ENCODE measurements around the gene REXO1. TPM values are rescaled to one million over a fixed set of nuclear protein-coding genes. Genes with fewer than 3 reads are reported as not detected.

The REXO1 gene
- total and polyA plus RNA-seq, 2 of the 8 experiments (the other 6 are each of a cell fraction or from before 2014, with no cell fraction given): 42.4 to 44.3 TPM

GRCh38 chr19:1765904-1766799 is 82.1 kb downstream of the REXO1 start (continued):
- no peak for TF ChIP-seq CTCF (IDR thresholded peaks at IDR 0.05; ENCODE audit: control extremely low read depth in 1 of 3, insufficient read depth in 1 of 3, low read depth in 1 of 3, low read length in 3 of 3)
- no peak for TF ChIP-seq CHD1 (IDR thresholded peaks at IDR 0.05; ENCODE audit: low read depth, low read length)
- no peak for TF ChIP-seq JUND (IDR thresholded peaks at IDR 0.05; ENCODE audit: low read length)
- peak; percentile 97 for TF ChIP-seq SUZ12 (IDR thresholded peaks at IDR 0.05; ENCODE audit: low read length)
- no peak for TF ChIP-seq TEAD4 (IDR thresholded peaks at IDR 0.05; ENCODE audit: low read depth, low read length)
- no peak for TF ChIP-seq ZNF274 (IDR thresholded peaks at IDR 0.05; ENCODE audit: borderline replicate concordance, extremely low read depth, low read length)
- TF ChIP-seq EZH2 (IDR thresholded peaks at IDR 0.05; ENCODE audit: low read depth, low read length, severe bottlenecking): peak; percentile 92
- TF ChIP-seq BCL11A (IDR thresholded peaks at IDR 0.05; ENCODE audit: low read depth in 2 of 2, low read length in 2 of 2): no peak
- no peak for TF ChIP-seq BRCA1 (IDR thresholded peaks at IDR 0.05; ENCODE audit: low read depth, low read length)
- peak; percentile 88 for TF ChIP-seq RNF2 (IDR thresholded peaks at IDR 0.05; ENCODE audit: borderline replicate concordance, low read depth, low read length, missing control alignments, poor library complexity, severe bottlenecking)

MicroRNAs encoded within 50 kb of the gene (microRNA counts, 767-probe panel; counts per million panel counts)
- microRNA hsa-miR-1909-3p: 879 counts per million, percentile 95 among the panel's probes with 10 or more counts

Small RNAs within 50 kb of the gene (microRNA-seq; reads per million reads assigned to microRNA genes)
- 1.4 to 3.7 reads per million in 2 experiments for gene MIR1909 (ENCODE audit: borderline microRNAs expressed in 2 of 2, borderline number of aligned reads in 2 of 2, borderline replicate concordance in 1 of 2)

Other genes with a start within 250 kb of the REXO1 start
- gene UQCR11, start 243.0 kb downstream of the REXO1 start, total RNA-seq (2021; fragmentation: NEBNext Ultra II Directional; extraction: Animal tissue kit (Norgen Biotek cat#: 25700)): 162 and 179 TPM in 2 replicates
- 171 and 209 TPM in 2 replicates for gene UQCR11, start 243.0 kb downstream of the REXO1 start, polyA plus RNA-seq (2011; rRNA removed)
- 340 and 348 TPM in 2 replicates for gene TCF3, start 195.9 kb downstream of the REXO1 start, total RNA-seq (2021; fragmentation: NEBNext Ultra II Directional; extraction: Animal tissue kit (Norgen Biotek cat#: 25700))
- 241 and 471 TPM in 2 replicates for gene TCF3, start 195.9 kb downstream of the REXO1 start, polyA plus RNA-seq (2011; rRNA removed)
- not detected in 2 replicates for gene ONECUT3, start 95.0 kb downstream of the REXO1 start, total RNA-seq (2021; fragmentation: NEBNext Ultra II Directional; extraction: Animal tissue kit (Norgen Biotek cat#: 25700))
- gene ONECUT3, start 95.0 kb downstream of the REXO1 start, polyA plus RNA-seq (2011; rRNA removed): not detected in 2 replicates
- gene ATP8B3, start 36.2 kb downstream of the REXO1 start, total RNA-seq (2021; fragmentation: NEBNext Ultra II Directional; extraction: Animal tissue kit (Norgen Biotek cat#: 25700)): 2.9 and 4.1 TPM in 2 replicates
- 9.3 and 10.0 TPM in 2 replicates for gene ATP8B3, start 36.2 kb downstream of the REXO1 start, polyA plus RNA-seq (2011; rRNA removed)
- 45.9 and 53.2 TPM in 2 replicates for gene KLF16, start 15.1 kb upstream of the REXO1 start, total RNA-seq (2021; fragmentation: NEBNext Ultra II Directional; extraction: Animal tissue kit (Norgen Biotek cat#: 25700))
- 14.3 and 44.7 TPM in 2 replicates for gene KLF16, start 15.1 kb upstream of the REXO1 start, polyA plus RNA-seq (2011; rRNA removed)
- gene ABHD17A, start 37.0 kb upstream of the REXO1 start, total RNA-seq (2021; fragmentation: NEBNext Ultra II Directional; extraction: Animal tissue kit (Norgen Biotek cat#: 25700)): 41.2 and 45.3 TPM in 2 replicates
- gene ABHD17A, start 37.0 kb upstream of the REXO1 start, polyA plus RNA-seq (2011; rRNA removed): 87.4 and 98.0 TPM in 2 replicates
- gene ADAT3, start 56.9 kb upstream of the REXO1 start, total RNA-seq (2021; fragmentation: NEBNext Ultra II Directional; extraction: Animal tissue kit (Norgen Biotek cat#: 25700)): 10.2 and 10.8 TPM in 2 replicates
- gene ADAT3, start 56.9 kb upstream of the REXO1 start, polyA plus RNA-seq (2011; rRNA removed): 5.4 and 9.8 TPM in 2 replicates
- 61.4 and 65.7 TPM in 2 replicates for gene SCAMP4, start 56.9 kb upstream of the REXO1 start, total RNA-seq (2021; fragmentation: NEBNext Ultra II Directional; extraction: Animal tissue kit (Norgen Biotek cat#: 25700))
- gene SCAMP4, start 56.9 kb upstream of the REXO1 start, polyA plus RNA-seq (2011; rRNA removed): 17.1 and 39.6 TPM in 2 replicates
- gene CSNK1G2, start 92.7 kb upstream of the REXO1 start, total RNA-seq (2021; fragmentation: NEBNext Ultra II Directional; extraction: Animal tissue kit (Norgen Biotek cat#: 25700)): 99.5 and 108 TPM in 2 replicates
- 130 and 184 TPM in 2 replicates for gene CSNK1G2, start 92.7 kb upstream of the REXO1 start, polyA plus RNA-seq (2011; rRNA removed)
- 92.3 and 95.3 TPM in 2 replicates for gene BTBD2, start 167.2 kb upstream of the REXO1 start, total RNA-seq (2021; fragmentation: NEBNext Ultra II Directional; extraction: Animal tissue kit (Norgen Biotek cat#: 25700))
- gene BTBD2, start 167.2 kb upstream of the REXO1 start, polyA plus RNA-seq (2011; rRNA removed): 91.7 and 142 TPM in 2 replicates
- 163 and 174 TPM in 2 replicates for gene MKNK2, start 202.8 kb upstream of the REXO1 start, total RNA-seq (2021; fragmentation: NEBNext Ultra II Directional; extraction: Animal tissue kit (Norgen Biotek cat#: 25700))
- 166 and 200 TPM in 2 replicates for gene MKNK2, start 202.8 kb upstream of the REXO1 start, polyA plus RNA-seq (2011; rRNA removed)
- 9.2 and 9.8 TPM in 2 replicates for gene MOB3A, start 247.8 kb upstream of the REXO1 start, total RNA-seq (2021; fragmentation: NEBNext Ultra II Directional; extraction: Animal tissue kit (Norgen Biotek cat#: 25700))
- 9.6 and 10.2 TPM in 2 replicates for gene MOB3A, start 247.8 kb upstream of the REXO1 start, polyA plus RNA-seq (2011; rRNA removed)
- gene IZUMO4, start 248.4 kb upstream of the REXO1 start, total RNA-seq (2021; fragmentation: NEBNext Ultra II Directional; extraction: Animal tissue kit (Norgen Biotek cat#: 25700)): 1.3 and 1.8 TPM in 2 replicates
- gene IZUMO4, start 248.4 kb upstream of the REXO1 start, polyA plus RNA-seq (2011; rRNA removed): 1.9 and 2.3 TPM in 2 replicates

Data from H1 (cell line).